Common myeloid progenitor, CD34-positive (primary cell): ENCODE results near the gene TBK1.

Experiments used
- CTCF ChIA-PET: fragments of 350-600 bp; sonication (Branson Sonifier 250); formaldehyde crosslinking; loops from one replicate; lab custom pipeline; 2021; ENCODE audit warnings: antibody characterized with exemption; lab: Charles Lee
- POLR2A ChIA-PET: fragments of 350-600 bp; sonication (Branson Sonifier 250); formaldehyde crosslinking; loops from one replicate; lab custom pipeline; 2021; ENCODE audit warnings: antibody characterized with exemption; lab: Charles Lee
- DNase-seq, 3 donors: peaks; one replicate each; pipeline versions ENCODE4 v3.0.0 to v3.0.0-alpha.2; 2013
- H3K27ac ChIP-seq, 2 experiments: 1 replicate in 1 of 2; 2 replicates in 1 of 2; pipeline ENCODE4 v1.7.0; 2013; ENCODE audit warnings: inconsistent platforms in 2 of 2, low read length in 2 of 2, mild to moderate bottlenecking in 2 of 2, low read depth in 1 of 2, moderate library complexity in 1 of 2; ENCODE audit not compliant: severe bottlenecking in 2 of 2, insufficient read depth in 1 of 2, poor library complexity in 1 of 2
- H3K27me3 ChIP-seq, 5 experiments: replicated peaks in 2 of 5; 1 replicate in 3 of 5; 2 replicates in 2 of 5; pipeline versions ENCODE4 v1.6.1 to v1.7.0; 2013; ENCODE audit warnings: low read length in 4 of 5, mild to moderate bottlenecking in 2 of 5, moderate library complexity in 2 of 5, inconsistent platforms in 1 of 5; ENCODE audit not compliant: insufficient read depth in 5 of 5, control insufficient read depth in 4 of 5
- H3K36me3 ChIP-seq, 4 experiments: 1 replicate in 2 of 4; 2 replicates in 2 of 4; pipeline versions ENCODE4 v1.6.1 to v1.7.0; 2013; ENCODE audit warnings: low read length in 3 of 4, control low read depth in 1 of 4, mild to moderate bottlenecking in 1 of 4; ENCODE audit not compliant: control insufficient read depth in 4 of 4, insufficient read depth in 4 of 4
- H3K4me1 ChIP-seq, 4 experiments: 1 replicate in 3 of 4; 2 replicates in 1 of 4; pipeline versions ENCODE4 v1.6.1 to v1.7.1; 2013; ENCODE audit warnings: low read length in 3 of 4, mild to moderate bottlenecking in 3 of 4, control low read depth in 1 of 4, inconsistent platforms in 1 of 4, moderate library complexity in 1 of 4; ENCODE audit not compliant: control insufficient read depth in 4 of 4, insufficient read depth in 4 of 4; ENCODE audit errors: control extremely low read depth in 1 of 4
- H3K4me3 ChIP-seq, 7 experiments: 1 replicate in 4 of 7; 2 replicates in 3 of 7; pipeline versions ENCODE4 v1.5.1 to v1.7.0; 2013; ENCODE audit warnings: mild to moderate bottlenecking in 7 of 7, low read length in 6 of 7, moderate library complexity in 6 of 7, inconsistent platforms in 2 of 7, low read depth in 2 of 7, control low read depth in 1 of 7; ENCODE audit not compliant: insufficient read depth in 4 of 7, control insufficient read depth in 1 of 7; ENCODE audit errors: extremely low read depth in 1 of 7
- H3K9me3 ChIP-seq, 5 experiments: 1 replicate in 4 of 5; 2 replicates in 1 of 5; pipeline versions ENCODE4 v1.6.1 to v1.7.1; 2013; ENCODE audit warnings: low read length in 4 of 5, mild to moderate bottlenecking in 2 of 5, inconsistent platforms in 1 of 5, low read depth in 1 of 5, moderate library complexity in 1 of 5; ENCODE audit not compliant: control insufficient read depth in 4 of 5, insufficient read depth in 2 of 5; ENCODE audit errors: control extremely low read depth in 1 of 5
- WGBS: methylation state at CpG from one replicate; pipeline ENCODE4 v1.1.5; 2013; ENCODE audit not compliant: insufficient coverage; 5-methylcytosine and 5-hydroxymethylcytosine counted together

TBK1 gene

DNA sequence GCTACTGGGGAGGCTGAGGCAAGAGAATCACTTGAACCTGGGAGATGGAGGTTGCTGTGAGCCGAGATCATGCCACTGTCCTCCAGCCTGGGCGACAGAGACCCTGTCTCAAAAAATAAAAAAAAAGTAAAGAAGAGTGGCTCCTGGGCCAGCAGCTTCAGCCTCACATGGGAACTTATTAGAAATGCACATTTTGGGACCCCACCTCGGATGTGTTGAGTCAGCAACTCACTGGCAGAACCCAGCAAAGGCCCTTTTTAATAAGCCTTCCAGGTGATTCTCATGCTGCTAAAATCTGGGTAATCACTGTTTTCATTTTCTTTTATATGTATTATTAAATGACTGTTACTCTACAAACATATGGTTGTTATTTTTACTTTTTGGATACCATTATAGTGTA is 41.6 kb downstream of the TBK1 start:
- CTCF ChIA-PET: no interaction called here
- POLR2A ChIA-PET: no interaction called here
- Histone ChIP-seq H3K36me3 (peaks cover 18 to 69% (median 42%) of the 10 kb centered on the region in 4 experiments), H3K4me3 (no peak overlapping the region), H3K27ac (no peak overlapping the region), H3K4me1 (peaks cover 0 to 5% (median 0%) of the 10 kb centered on the region in 4 experiments), H3K9me3 (no peaks in the 10 kb centered on the region), H3K27me3 (no peaks in the 10 kb centered on the region)
- DNase-seq: no peak
- 100% methylated on average over 3 of the region's 3 CpGs for WGBS

DNA sequence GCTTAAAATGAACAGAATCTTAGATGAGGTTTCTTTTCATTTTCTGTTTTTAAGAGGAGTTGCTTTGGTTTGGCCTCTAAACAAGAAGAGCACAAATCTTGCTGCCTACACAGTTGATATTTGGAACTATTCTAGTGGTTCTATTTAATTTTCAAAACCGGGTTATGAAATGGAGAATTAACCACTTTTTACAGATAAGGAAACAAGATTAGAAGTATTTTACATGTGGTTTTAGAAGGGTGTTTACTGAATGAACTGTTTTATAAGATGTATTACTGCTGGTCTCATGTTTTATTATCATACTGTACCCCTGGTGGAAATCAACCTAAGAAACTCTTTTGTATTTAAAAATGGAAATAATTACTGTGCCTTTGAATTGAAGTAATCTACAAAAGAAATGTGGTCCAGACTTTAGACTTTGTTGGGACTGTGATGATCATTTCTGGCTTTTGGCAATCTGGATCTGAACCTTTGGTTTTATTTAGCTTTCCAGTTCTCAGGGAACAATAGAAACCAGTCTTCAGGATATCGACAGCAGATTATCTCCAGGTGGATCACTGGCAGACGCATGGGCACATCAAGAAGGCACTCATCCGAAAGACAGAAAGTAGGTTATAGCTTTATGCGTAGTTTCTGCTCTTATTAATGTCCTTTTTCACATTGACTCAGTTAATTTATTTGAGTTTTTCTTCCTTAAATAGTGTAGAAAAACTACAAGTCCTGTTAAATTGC is 43.2 kb downstream of the TBK1 start:
- Histone ChIP-seq H3K4me3 (no peak overlapping the region), H3K27ac (no peak overlapping the region), H3K36me3 (peaks cover 15 to 61% (median 41%) of the 10 kb centered on the region in 4 experiments), H3K27me3 (no peaks in the 10 kb centered on the region), H3K9me3 (no peaks in the 10 kb centered on the region), H3K4me1 (peaks cover 0 to 5% (median 0%) of the 10 kb centered on the region in 4 experiments)
- peak in 2 of 3 donors; percentile 14 to 35 for DNase-seq
- WGBS: 100% methylated on average over 1 of the region's 5 CpGs
- ChIA-PET POLR2A (no interaction called here), CTCF (no interaction called here)

DNA sequence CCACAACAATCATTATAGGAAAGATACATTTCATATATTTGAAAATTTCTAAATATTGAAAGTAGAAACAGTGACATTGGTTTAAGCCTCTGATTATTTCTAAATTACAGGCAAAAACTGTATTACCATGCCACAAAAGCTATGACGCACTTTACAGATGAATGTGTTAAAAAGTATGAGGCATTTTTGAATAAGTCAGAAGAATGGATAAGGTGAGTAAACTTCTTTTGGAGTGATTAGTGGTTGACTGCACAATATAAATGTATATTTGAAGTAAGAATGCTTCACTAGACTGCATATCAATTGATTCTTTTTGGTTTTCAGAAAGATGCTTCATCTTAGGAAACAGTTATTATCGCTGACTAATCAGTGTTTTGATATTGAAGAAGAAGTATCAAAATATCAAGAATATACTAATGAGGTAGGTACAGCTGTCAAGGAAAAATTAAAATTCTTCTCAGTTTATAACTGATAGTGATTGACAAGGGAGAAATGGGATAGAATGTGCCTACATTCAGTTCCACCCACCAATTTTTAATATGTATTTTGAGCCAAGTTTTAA is 45.0 kb downstream of the TBK1 start:
- CTCF ChIA-PET: interaction anchor here (1.2 kb wide), 1 partner anchor 201 kb away, joined by 3 read pairs; no protein-coding TSS in a partner anchor
- H3K4me3 ChIP-seq: no peak overlapping the region
- POLR2A ChIA-PET: no interaction called here
- H3K36me3 ChIP-seq: peaks cover 17 to 59% (median 37%) of the 10 kb centered on the region in 4 experiments
- WGBS: 100% methylated on average over 1 of the region's 2 CpGs
- no peak overlapping the region for H3K27ac ChIP-seq
- no peaks in the 10 kb centered on the region for H3K27me3 ChIP-seq
- H3K4me1 ChIP-seq: peaks cover 0 to 5% (median 0%) of the 10 kb centered on the region in 4 experiments
- no peak for DNase-seq
- no peaks in the 10 kb centered on the region for H3K9me3 ChIP-seq

DNA sequence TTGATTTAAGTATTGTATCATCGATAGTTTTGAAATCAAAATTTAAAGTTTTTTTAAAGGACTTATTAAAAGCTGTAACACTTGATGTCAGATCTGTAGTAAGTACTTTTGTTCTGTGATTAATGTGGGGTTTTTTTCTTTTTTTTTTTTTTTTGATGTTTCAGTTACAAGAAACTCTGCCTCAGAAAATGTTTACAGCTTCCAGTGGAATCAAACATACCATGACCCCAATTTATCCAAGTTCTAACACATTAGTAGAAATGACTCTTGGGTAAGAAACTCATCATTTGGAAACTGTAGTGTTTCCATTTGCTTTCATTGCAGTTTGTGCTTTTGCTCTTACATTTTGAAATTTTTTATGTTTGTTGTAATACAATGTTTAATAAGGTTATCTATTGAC is 45.6 kb downstream of the TBK1 start:
- no CpG with 5 or more reads among the region's 1 CpG for WGBS
- POLR2A ChIA-PET: no interaction called here

DNA sequence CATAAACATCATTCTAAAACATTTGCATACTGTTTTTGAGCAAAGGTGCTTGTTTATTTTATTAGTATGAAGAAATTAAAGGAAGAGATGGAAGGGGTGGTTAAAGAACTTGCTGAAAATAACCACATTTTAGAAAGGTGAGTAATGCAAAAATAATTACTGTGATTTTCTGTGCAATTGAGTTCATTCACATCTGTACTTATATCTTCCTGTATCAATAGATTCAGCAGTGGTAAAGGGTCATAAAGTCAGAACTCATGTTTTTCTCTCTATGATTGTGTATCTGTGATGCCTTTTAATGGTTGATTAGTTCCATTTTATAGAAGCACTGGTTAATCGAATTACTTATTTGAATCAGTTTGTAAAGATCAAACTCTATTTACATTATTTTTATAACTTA is 46.0 kb downstream of the TBK1 start:
- Histone ChIP-seq H3K4me1 (peaks cover 0 to 5% (median 0%) of the 10 kb centered on the region in 4 experiments), H3K36me3 (peaks cover 15 to 59% (median 34%) of the 10 kb centered on the region in 4 experiments), H3K4me3 (no peak overlapping the region), H3K27ac (no peak overlapping the region), H3K9me3 (no peaks in the 10 kb centered on the region), H3K27me3 (no peaks in the 10 kb centered on the region)
- CTCF ChIA-PET: no interaction called here
- no peak for DNase-seq
- no CpG with 5 or more reads among the region's 1 CpG for WGBS
- POLR2A ChIA-PET: no interaction called here

More for the DNA sequence above, 45.6 kb downstream of the TBK1 start:
- CTCF ChIA-PET: no interaction called here
- Histone ChIP-seq H3K4me1 (peaks cover 0 to 5% (median 0%) of the 10 kb centered on the region in 4 experiments), H3K27ac (no peak overlapping the region), H3K9me3 (no peaks in the 10 kb centered on the region), H3K36me3 (peaks cover 15 to 59% (median 35%) of the 10 kb centered on the region in 4 experiments), H3K4me3 (no peak overlapping the region), H3K27me3 (no peaks in the 10 kb centered on the region)
- DNase-seq: no peak

DNA sequence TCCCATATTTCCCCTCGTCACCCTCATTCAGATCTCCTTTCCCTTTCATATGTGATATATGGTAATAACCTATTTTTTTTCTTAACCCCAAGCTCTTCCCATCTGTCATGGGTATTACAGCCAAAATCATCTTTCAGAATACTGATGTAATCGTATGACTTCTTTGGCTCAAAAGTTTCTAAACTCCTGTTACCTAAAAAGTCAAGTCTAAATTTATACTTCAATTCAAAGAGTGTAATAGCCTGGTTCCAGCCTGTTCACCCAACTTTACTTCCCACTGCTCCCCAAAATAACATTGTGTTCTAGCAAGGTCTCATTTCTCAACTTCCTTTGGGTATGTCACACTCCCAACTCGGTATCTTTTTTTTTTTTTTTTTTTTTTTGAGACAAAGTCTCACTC is 48.5 kb downstream of the TBK1 start:
- Histone ChIP-seq H3K4me1 (no peaks in the 10 kb centered on the region), H3K4me3 (no peak overlapping the region), H3K27me3 (no peaks in the 10 kb centered on the region), H3K36me3 (peaks cover 10 to 43% (median 25%) of the 10 kb centered on the region in 4 experiments), H3K27ac (no peak overlapping the region), H3K9me3 (no peaks in the 10 kb centered on the region)
- 100% methylated on average over 1 of the region's 3 CpGs for WGBS
- DNase-seq: no peak
- ChIA-PET CTCF (no interaction called here), POLR2A (no interaction called here)

DNA sequence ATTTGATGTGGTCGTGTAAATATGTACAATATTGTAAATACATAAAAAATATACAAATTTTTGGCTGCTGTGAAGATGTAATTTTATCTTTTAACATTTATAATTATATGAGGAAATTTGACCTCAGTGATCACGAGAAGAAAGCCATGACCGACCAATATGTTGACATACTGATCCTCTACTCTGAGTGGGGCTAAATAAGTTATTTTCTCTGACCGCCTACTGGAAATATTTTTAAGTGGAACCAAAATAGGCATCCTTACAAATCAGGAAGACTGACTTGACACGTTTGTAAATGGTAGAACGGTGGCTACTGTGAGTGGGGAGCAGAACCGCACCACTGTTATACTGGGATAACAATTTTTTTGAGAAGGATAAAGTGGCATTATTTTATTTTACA is 49.6 kb downstream of the TBK1 start:
- POLR2A ChIA-PET: no interaction called here
- no peak for DNase-seq
- no peaks in the 10 kb centered on the region for H3K27me3 ChIP-seq
- H3K4me1 ChIP-seq: no peaks in the 10 kb centered on the region
- H3K27ac ChIP-seq: no peak overlapping the region
- CTCF ChIA-PET: no interaction called here
- WGBS: 90% methylated on average over 2 of the region's 7 CpGs
- peaks cover 8 to 33% (median 21%) of the 10 kb centered on the region in 4 experiments for H3K36me3 ChIP-seq
- no peaks in the 10 kb centered on the region for H3K9me3 ChIP-seq
- H3K4me3 ChIP-seq: no peak overlapping the region
